Stimulated activated naive CD4-positive, alpha-beta T cell (primary cell): ENCODE results near the gene CHP1.
A peak's percentile ranks its signal among the peaks of the same experiment; 100 is the strongest.
"Not testable (repeated sequence)": the region's sequence is repeated elsewhere in the genome, so short reads cannot be mapped to it uniquely, and the experiment has no call there.

ENCODE experiments used
- DNase-seq, 6 experiments: peaks; one replicate each; lab custom pipeline; 2025; lab: John Stamatoyannopoulos, UW

The CHP1 gene

GRCh38 chr15:41256577-41257038 is 25.5 kb downstream of the CHP1 start:
- no peak for DNase-seq

GRCh38 chr15:41258750-41259471 is 27.8 kb downstream of the CHP1 start:
- no peak for DNase-seq

GRCh38 chr15:41259546-41260189 is 28.6 kb downstream of the CHP1 start:
- DNase-seq = no peak

- DNase-seq = not testable (repeated sequence)
These were observed 29.9 kb downstream of the CHP1 start for GRCh38 chr15:41260924-41261323.

GRCh38 chr15:41262571-41262970 is 31.5 kb downstream of the CHP1 start:
- no peak for DNase-seq

GRCh38 chr15:41263891-41264351 is 32.9 kb downstream of the CHP1 start:
- DNase-seq = no peak

- no peak for DNase-seq
These were observed 38.8 kb downstream of the CHP1 start for GRCh38 chr15:41269887-41270286.

- DNase-seq = no peak
These were observed 45.8 kb downstream of the CHP1 start for GRCh38 chr15:41276831-41277230.

GRCh38 chr15:41278319-41278718 is 47.3 kb downstream of the CHP1 start:
- DNase-seq = no peak

- no peak for DNase-seq
These were observed 48.6 kb downstream of the CHP1 start for GRCh38 chr15:41279535-41280283.

GRCh38 chr15:41281236-41281635 is 50.2 kb downstream of the CHP1 start:
- DNase-seq = no peak

GRCh38 chr15:41282436-41282835 is 51.4 kb downstream of the CHP1 start:
- not testable (repeated sequence) for DNase-seq

- peak in 1 of 6 experiments; percentile 27 for DNase-seq
These were observed 52.0 kb downstream of the CHP1 start for GRCh38 chr15:41282980-41283652.

- peak; percentile 93 to 97 (median 96) for DNase-seq
These were observed 52.8 kb downstream of the CHP1 start for GRCh38 chr15:41283653-41284426.

- peak in 2 of 6 experiments; percentile 30 to 52 for DNase-seq
These were observed 53.5 kb downstream of the CHP1 start for GRCh38 chr15:41284427-41285177.

- no peak for DNase-seq
These were observed 54.2 kb downstream of the CHP1 start for GRCh38 chr15:41285285-41285684.

GRCh38 chr15:41286665-41287333 is 55.7 kb downstream of the CHP1 start:
- DNase-seq = no peak

- no peak for DNase-seq
These were observed 57.4 kb downstream of the CHP1 start for GRCh38 chr15:41288464-41288863.

GRCh38 chr15:41289953-41290352 is 58.9 kb downstream of the CHP1 start:
- DNase-seq = no peak

- DNase-seq = no peak
These were observed 60.1 kb downstream of the CHP1 start for GRCh38 chr15:41291065-41291631.
